GM21786 (cell line): ENCODE results near the gene PHOSPHO1.

Experiments used
- ATAC-seq: cut with Tn5 transposase; IDR thresholded peaks from one replicate; pipeline ENCODE4 v1.9.1; 2021; ENCODE audit not compliant: unreplicated experiment

PHOSPHO1 gene

DNA sequence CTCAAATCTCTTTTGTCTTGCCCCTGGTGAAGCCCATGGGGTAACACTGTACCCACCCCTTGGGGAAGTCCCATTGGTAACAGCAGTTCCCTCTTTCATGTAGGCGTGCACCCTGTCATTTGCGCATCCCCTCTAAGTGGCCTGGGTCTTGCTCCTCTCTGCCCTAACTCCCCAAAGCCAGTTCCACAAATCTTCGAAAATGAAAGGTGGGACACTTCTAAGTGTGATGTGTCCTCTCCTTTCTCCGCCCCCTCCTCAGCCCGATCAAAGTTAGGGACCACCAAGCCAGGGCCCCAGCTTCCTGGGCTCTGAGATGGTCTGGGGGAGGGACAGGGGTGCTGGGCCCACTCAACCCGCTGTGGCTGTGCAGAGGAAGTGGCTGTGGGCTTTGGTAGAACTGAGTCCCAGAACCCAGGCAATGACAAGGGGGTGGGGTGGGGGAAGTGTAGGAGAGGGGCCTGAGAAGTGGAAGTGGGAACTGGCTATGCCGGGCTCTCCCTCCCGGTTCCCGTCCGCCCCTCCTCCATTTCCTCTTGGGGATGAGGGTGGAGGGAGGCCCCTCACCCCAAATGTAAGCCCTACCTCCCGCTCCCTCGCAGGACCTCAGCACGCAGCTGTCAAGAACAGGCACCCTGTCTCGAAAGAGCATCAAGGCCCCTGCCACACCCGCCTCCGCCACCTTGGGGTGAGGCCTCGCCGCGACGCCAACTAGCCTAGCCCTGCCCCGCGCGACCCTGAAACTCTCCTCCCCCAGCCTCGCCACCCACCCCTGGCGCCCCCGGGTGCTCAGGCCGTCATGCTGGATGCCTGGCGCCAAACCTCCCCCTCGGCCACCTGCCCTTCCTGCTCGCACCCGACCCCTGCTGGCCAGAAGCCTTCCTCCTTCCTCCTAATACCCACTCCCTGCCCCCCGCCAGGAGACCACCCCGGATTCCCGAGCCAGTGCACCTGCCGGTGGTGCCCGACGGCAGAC lies 11.4 kb downstream of the PHOSPHO1 start:
- ATAC-seq: no peak

DNA sequence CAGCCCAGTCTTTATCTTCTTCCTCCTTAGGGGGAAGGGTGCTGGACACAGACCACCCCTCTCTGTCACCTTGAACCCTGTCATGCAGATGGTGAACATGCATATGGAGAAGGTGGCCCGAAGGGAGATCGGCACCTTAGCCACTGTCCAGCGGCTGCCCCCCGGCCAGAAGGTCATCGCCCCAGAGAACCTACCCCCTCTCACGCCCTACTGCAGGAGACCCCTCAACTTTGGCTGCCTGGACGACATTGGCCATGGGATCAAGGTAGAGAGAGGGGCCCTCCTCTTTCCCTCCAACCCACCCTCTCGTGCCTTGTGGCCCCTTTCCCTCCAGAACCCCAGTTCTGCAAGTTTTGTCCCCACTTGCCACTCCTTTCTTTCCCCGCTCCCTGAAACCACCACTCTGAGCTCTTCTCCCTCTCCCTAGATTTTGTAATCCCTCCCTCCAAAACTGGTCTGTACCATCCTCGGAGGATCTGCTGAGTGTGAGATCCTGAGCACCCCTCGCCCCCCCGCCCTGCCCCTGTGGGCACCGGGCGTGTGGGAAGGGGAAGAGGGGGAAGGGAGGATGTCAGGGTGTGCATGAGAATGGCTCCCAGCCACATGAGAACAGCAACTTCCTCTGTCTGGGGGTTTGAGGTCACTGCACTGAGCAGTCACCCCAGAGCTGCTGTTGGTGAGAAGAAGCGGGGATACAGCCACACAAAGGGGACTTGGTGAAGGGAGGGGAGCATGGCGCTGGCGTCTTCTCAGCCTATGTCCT lies 12.8 kb downstream of the PHOSPHO1 start:
- ATAC-seq: peak; percentile 56

DNA sequence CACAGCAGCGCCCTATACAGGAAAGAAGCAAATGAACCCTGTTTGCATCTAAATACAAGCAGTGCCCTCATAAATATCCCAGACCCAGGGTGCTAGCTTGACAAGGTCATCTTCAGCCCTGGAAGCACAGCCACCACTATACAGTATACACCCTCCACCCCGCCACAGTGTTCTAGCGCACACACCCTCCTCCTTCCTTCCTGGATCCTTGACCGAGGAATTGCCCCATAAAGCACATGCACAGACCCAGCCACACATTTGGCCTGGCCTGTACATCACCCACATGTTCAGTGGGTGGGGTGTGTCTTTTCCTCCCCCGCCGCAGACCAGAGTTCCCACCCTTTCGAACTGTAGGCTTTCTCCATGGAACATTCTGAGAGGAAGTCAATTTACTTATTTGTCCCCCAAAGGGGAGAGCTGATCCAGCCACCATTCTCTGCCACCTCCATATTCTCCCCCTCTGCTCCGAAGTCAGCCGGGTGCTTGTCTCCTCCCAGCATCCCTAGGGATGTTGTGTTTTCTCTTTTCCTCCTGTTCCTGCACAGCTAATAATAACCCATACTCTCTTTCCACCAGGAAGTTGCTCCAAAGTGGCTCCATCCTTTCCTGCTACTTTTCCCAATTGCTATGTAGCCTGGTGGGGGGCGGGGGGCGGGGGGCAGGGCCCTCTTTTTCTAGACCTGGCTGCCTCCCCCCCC lies 13.5 kb downstream of the PHOSPHO1 start:
- no peak for ATAC-seq

DNA sequence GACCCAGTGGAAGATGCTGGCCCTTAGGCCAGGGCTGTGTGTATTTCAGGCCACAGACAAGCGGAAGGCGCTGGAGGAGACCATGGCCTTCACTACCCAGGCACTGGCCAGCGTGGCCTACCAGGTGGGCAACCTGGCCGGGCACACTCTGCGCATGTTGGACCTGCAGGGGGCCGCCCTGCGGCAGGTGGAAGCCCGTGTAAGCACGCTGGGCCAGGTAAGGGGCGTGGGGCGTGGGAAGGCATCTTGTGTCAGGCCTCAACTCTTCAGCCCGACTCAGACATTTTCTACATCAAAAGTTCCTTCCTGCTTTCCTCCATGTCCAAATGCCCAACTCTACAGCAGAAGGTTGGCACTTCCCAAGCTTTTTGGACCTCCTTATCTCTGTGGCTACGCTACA lies 14.1 kb downstream of the PHOSPHO1 start:
- no peak for ATAC-seq

DNA sequence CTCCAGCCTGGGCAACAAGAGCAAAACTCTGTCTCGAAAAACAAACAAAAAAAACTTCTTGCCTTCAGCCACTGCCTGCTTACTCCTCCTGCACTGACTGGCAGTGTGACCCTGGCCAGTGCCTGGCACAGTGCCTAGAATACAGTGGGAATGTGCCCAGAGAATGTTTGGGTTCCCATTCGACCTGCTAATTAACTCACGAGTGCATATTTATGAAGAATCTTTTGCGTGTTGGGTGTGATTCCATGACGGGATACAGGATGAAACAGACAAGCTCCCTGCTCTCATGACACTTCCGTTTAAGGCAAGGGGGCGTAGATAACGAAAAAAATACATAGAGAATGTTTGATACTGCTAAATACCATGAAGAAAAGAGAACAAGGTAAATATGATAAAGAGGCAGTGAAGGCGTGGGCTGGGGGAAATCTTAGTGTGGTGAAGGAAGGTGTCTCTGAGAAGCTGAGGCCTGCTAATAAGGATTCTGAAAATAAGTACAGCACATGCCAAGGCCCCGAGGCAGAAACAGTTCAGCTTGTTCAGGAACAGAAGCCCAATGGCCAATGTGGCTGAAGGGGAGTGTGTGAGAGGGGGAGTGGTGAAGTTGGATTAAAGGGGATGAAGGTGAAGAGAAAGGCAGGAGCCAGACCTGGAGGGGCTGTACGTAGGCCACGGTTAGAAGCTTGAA lies 15.8 kb downstream of the PHOSPHO1 start:
- ATAC-seq: no peak

DNA sequence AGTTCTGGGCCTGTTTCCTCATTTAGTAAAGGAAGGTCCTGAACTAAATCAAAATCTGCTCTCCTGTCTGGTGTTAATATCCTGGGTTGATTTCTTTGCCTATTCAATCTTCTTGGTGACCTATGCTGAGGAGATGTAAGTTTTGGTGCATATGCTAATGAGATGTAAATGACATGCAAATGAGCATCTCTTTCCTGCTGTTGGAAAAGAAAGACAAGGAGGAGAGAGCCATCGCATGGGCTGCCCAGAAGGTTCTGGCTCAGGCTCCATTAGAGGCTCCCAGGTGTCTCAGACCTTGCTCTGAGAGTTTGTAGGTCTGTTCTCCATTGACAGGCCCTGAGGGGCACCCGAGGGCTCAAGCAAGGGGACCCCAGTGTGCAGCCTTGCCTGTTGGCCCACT lies 16.7 kb downstream of the PHOSPHO1 start:
- ATAC-seq: no peak

DNA sequence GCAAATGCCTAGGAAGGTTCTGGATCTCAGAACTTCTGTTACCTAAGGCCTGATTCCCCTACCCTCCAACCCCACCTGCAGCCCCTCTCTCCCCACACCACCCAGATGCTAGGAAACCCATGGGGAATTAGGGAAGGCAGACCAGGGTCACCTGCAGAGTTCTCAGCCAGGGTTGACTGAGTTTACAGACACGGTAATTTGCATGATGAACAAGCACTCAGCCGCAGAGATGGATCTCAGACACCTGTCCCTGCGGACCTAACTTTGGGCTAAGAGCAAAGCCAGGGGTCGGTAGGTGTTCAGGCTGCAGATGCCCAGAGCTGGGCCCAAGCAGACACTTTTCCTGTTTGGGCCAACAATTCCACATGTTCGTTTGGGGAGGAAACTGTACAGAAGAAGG lies 17.2 kb downstream of the PHOSPHO1 start:
- no peak for ATAC-seq

DNA sequence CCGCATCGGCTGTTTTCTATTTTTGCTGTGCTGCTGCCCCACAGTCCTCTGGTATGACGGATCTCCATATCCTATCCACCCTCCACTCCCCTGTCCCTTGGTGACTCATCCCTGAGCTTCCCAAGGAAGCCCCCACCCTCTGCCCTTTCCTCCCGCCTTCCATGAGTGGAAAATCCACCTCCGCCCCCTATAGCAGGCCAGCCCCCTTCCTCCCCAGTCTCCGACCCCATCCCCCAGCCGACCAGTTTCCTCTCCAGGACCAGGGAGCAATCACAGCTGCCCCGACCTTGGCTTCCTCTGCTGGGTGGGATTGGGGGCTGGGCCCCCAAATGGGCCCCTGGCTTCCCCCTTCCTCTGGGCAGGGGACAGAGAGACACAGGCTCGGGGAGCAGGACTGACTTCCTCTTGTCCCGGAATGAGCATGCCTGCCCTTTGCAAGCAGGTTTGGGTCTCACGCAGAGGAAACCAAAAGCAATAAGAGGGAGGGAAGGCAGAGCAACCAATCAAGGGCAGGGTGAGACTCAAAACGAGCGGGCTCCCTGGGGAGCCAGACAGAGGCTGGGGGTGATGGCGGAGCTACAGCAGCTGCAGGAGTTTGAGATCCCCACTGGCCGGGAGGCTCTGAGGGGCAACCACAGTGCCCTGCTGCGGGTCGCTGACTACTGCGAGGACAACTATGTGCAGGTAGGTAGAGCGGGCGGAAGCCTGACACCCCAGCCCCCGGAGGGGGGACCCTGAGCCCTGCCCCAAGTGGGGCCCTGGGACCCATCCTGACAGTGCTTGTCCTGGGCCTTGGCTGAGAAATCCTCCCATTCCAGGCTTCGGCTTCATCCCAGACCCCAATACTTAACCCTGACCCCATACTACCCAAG lies 20.2 kb downstream of the PHOSPHO1 start, which contains the start of the genes ABI3 and GNGT2:
Gene ABI3 (plus strand): TSS at position 550 of the 872 bp plus-strand sequence. CDS start 18 bp downstream, at position 568.
Gene GNGT2 (minus strand): TSS at position 417 of the 872 bp plus-strand sequence. CDS start 3,152 bp downstream, outside the sequence.
- peak; percentile 69 for ATAC-seq

DNA sequence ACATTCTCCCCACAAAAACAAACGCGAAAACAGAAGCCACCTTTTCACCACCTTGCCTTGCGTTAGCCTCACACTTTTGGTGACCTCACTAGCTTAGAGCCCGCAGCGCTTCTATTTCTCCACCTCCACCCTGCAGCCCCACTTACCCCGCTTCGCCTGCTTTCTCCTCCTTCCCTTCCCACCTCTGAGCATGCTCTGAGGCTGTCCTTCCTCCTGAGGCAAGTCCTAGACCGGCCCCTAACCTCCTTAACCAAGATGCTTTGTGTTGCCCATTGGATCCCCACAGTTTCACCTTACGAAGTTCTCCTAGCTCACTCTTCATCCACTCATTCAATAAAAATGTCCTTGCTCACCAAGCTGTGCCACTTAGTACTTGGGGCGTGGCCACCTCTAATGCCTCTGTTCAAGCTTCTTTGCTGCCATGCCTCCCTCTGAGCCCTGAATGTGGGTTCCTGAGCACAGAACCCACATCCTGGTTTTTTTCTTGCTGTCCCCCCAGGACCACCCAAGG lies 21.5 kb downstream of the PHOSPHO1 start:
- no peak for ATAC-seq

DNA sequence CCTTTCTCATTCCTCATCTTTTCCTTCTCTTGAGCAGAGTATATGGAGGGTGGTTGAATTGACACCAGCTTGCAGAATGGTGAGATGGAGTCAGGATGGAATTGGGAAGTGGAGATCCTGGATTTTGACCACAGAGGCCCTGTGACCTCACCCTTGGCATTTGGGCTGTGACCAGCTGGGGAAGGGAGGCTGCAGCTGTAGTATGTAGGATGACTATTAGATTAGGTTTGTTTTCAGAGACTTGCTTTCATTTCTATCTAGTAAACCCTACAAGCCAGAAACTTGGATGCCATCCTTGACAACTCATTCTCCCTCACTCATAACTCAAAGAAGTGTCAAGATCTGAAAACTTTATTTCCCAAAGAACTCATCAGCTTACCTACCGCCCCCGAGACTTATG lies 26.1 kb downstream of the PHOSPHO1 start:
- ATAC-seq: no peak

DNA sequence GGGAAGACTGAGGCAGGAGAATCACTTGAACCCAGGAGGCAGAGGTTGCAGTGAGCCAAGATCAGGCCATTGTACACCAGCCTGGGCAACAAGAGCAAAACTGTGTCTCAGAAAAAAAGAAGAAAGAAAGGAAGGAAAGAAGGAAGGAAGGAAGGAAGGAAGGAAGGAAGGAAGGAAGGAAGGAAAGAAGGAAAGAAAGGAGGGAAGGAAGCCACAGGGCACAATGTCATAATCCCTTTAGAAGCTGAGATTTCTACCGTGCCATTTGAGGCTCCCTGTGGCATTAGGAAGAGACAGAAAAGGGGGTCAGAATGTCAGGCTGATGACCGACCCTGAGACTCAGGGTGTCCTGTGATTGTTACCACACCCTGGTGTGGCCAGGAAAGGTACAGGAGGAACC lies 26.8 kb downstream of the PHOSPHO1 start:
- ATAC-seq: no peak

DNA sequence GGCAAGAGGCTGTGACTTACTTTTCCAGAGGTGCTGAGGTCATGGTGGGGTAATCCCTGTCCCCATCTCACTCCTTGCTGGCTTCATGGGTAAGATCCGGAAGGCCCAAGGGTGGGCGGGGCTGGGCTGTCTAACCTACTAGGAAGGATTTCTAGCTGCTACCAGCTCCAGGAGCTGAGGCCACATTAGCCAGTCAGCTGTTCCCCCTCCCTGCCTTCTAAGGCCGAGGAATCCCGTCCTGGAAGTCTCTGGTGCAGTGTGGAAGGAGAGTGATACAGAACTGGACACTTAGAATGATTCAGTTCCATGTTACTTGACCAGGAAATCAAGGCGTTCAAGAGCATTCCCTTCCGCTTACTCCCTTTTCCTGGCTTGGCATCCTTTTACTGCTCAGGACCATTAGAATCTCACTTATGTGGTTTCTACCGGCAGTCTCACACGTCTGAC lies 29.1 kb downstream of the PHOSPHO1 start:
- no peak for ATAC-seq

DNA sequence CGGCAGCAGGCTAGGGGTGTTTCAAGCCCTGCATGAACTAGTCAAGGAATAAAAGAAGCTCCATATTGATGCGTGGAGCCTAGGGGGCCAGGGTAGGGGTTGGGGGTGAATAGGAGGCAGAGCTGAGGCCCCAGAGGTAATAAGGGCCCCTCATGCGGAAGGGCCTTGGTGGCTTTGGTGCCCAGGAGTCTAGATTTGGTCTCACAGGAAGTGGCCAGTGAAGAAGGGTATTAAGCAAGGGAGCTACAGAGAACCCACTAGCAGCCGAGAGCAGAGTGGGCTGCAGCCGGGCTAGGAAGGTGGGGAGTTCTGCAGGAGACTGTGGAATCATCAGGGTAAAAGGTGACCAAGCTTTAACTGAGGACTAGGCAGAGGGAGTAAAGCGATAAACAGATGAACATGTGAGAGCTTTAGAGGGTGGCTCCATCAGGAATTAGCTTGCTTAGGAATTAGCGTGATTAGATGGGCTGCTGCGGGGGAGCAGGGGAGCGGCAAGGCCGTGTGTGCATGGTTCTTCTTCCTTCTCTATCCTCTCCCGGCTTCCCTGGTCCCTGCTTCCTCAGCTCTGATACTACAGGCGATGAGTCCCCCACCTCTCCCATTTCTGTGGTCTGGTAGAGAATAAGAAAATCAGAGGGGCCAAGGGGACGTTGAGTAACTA lies 30.0 kb downstream of the PHOSPHO1 start:
- ATAC-seq: no peak

DNA sequence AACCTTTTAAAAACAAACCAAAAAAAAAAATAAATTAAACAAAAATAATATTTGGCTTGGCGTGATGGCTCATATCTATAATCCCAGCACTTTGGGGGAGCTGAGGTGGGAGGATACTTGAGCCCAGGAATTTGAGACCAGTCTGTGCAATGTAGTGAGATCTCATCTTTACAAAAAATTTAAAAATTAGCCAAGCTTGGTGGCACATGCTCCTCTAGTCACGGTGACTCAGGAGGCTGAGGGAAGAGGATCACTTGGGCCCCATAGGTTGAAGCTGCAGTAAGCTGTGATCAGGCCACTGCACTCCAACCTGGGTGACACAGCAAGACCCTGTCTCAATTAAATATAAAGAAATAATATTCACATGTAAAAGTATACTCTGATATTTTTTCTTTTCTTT lies 32.4 kb downstream of the PHOSPHO1 start:
- ATAC-seq: no peak

DNA sequence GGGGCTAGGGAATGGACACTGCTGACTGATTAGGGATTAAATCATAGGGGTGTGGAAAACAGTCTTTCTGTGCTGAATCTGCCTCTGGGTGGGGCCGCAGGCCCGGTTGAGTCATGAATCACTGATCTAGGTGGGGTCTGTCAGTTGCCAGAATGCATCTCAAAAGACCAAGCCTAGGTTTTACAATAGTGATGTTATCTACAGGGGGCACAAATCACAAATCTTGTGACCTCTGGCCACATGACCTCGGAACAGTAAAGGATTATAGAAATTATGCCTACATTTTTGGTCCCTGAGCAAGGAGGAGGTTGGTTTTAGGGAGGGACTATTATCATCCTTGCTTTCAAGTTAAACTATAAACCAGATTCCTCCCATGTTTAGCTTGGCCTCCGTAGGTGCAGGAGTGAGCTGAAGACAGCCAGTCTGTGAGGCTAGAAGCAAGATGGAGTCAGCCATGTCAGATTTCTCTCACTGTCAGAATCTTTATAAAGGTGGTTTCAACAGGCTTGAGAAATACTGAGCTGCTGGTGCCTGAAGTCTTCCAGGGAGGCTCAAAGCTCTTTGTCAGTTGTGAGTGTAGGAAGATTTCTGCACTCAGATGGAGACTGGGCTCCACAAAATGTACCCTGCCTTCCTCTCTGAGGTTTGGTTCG lies 33.1 kb downstream of the PHOSPHO1 start:
- ATAC-seq: no peak

DNA sequence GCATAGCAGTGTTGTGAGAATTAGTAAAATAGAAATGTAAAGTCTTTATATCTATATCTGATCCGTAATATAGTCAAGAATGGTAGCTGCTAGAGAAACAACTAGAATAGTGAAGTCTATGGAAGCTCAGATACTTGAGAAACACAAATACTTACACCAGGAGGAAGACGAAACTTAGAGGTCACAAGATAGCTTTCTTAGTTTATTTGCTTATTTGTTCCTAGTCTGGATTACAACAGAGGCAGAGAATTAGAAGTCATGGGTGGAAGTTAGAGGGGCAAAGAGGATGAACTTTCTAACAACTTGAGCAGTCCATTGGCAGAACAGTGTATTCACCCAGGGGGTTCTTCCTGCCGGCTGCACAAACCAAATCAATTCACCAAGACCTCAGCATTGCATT lies 34.1 kb downstream of the PHOSPHO1 start:
- ATAC-seq: no peak

DNA sequence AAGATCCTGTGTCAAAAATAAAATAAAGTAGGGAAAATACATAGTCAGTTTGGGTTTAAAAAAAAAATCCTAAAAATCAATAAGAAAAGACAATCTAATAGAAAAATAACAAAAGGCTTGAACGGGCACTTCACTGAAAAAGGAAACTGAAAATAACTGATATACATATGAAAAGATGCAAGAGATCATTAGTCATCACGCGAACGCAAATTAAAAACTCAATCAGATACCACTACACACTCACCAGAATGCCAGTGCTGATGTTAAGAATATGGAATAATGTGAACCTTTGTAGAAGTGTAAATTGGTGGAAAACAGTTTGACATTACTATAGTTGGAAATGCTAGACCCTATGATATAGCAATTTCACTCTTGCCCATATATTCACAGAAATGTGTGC lies 34.8 kb downstream of the PHOSPHO1 start:
- no peak for ATAC-seq

DNA sequence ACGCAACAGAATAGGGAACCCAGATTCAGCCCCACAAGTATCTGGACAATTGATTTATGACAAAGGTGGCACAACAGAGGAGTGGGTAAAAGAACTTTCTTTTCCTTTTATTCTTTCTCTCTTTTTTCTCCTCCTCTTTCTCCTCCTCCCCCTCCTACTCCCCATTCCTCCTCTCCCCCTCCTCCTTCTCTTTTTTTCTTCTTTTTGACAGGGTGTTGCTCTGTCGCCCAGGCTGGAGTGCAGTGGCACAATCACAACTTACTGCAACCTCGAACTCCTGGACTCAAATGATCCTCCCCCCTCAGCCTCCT lies 36.3 kb downstream of the PHOSPHO1 start:
- ATAC-seq: no peak
